GM18502 (cell line): Measurements from ENCODE around the gene DISC1.
A peak's percentile ranks its signal among the peaks of the same experiment; 100 is the strongest.

Source experiments
- ATAC-seq: cut with Tn5 transposase; IDR thresholded peaks from one replicate; pipeline ENCODE4 v1.9.1; 2021; ENCODE audit warnings: mild to moderate bottlenecking; ENCODE audit not compliant: unreplicated experiment, poor library complexity

The DISC1 gene

GRCh38 chr1:231800108-231800507, 173.5 kb downstream of the DISC1 start:
- no peak for ATAC-seq

GRCh38 chr1:231801042-231801585, 174.5 kb downstream of the DISC1 start:
- no peak for ATAC-seq

GRCh38 chr1:231803353-231803752, 176.8 kb downstream of the DISC1 start:
- no peak for ATAC-seq

GRCh38 chr1:231806623-231807495, 180.3 kb downstream of the DISC1 start:
- ATAC-seq, result peak; percentile 96

GRCh38 chr1:231807541-231807940, 181.0 kb downstream of the DISC1 start:
- no peak for ATAC-seq

- no peak for ATAC-seq
These were observed 181.5 kb downstream of the DISC1 start for GRCh38 chr1:231808116-231808515.

DNA sequence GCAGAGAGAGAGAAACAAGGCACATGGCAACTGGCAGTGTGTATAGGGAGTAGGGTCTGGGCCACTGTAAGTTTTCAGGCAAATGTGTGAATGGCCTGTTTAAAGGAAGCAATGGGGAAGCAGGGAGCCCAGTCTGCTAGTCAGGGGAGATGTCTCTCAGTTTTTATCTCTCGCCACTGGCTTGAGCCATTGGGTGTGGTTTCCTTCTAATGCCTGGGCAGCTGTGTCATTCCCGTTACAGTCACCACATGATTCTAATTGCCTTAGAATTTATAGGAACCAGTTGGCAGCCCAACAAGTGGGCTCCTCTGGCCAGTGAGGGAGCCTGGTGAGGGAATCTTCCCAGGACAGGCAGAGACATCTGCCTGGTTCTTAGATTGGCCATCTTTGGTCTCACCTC, 182.4 kb downstream of the DISC1 start:
- no peak for ATAC-seq

DNA sequence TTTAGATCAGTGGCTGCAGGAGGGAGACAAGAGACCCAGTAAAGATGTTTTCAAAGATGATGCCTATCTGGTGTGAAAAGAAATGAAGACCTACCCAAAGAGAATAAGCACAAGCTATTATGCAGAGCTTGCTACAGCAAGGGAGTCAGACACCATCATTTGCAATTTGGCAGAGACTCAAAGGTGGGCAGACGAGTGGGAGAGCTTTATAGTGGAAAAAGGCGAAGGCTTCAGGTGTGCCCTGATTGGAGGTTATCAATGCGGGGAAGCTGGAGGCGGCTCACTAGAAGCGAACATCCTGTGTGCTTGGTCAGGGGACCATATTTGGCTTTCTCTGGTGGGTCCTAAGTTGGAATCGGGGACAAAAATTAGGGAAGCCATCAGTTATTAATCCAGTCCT, 183.8 kb downstream of the DISC1 start:
- ATAC-seq, result no peak

DNA sequence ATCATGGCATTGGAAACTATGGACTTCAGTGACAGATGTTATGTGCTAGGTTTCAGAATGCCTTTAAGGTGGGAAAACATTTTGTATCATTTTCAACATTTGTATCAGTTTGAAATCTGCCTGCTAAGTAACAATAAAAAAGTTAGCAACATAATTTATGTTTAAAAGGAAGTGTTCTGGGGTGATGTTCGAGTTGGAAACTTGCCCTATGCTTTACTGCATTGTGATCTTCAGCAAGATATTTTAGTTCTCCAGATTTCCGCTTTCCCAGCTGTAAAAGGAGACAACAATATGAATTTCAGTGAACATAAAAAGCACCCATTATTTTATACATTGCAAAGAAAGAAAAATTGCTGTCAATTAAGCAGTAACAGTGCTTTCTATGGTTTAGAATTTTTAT, 187.4 kb downstream of the DISC1 start:
- no peak for ATAC-seq

GRCh38 chr1:231814521-231814920, 187.9 kb downstream of the DISC1 start:
- no peak for ATAC-seq

- ATAC-seq, result no peak
These were observed 191.2 kb downstream of the DISC1 start for GRCh38 chr1:231817801-231818200.

DNA sequence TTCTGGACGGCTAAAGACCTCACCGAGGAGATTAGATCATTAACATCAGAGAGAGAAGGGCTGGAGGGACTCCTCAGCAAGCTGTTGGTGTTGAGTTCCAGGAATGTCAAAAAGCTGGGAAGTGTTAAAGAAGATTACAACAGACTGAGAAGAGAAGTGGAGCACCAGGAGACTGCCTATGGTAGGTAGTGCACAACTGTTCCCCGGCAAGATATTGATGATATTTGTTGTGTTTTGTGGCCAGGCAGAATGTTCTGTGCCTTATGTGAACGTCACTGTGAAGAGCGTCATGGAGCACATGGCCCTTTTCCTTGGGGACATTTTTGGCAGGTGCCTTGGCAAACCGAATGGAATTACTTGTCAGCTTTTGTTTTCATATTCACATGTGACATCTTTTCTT, 191.7 kb downstream of the DISC1 start:
- no peak for ATAC-seq

DNA sequence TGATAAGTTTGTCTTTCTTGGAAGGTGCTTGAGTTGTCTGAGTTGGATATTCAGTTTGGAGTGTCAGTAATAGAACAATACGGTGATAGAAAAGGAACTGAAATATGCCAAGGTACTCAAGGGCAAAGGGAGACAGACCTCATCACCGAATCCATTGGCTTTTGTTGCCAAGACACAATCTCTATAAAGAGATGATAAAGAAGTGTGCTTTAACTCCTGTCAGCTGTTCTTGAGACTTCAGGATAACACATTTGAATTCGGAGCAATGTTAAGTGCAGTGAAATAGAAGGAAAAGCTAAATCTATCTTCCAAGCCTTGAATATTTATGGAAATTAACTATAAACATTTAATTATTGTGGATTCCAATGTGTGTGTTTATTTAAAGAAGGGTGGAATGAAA, 194.7 kb downstream of the DISC1 start:
- no peak for ATAC-seq

- no peak for ATAC-seq
These were observed 195.5 kb downstream of the DISC1 start for GRCh38 chr1:231822041-231822440.

DNA sequence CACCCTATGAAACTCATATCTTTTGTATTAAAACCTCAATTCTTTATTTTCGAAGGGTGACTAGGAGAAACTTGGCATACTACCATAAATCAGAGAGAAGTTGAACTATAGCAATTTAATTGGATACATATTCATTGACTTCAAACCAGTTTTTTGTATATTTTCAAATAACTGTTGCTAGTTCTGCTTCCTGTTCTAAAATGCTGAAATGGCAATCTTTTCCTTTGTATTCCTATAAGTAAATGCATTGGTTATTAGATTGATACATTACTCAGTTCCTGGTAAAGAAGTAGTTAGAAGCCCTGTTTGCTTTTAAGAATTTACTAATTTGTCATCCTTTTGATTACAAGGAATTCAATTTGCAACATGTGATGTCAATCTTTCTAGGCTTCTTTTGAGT, 200.0 kb downstream of the DISC1 start:
- no peak for ATAC-seq

DNA sequence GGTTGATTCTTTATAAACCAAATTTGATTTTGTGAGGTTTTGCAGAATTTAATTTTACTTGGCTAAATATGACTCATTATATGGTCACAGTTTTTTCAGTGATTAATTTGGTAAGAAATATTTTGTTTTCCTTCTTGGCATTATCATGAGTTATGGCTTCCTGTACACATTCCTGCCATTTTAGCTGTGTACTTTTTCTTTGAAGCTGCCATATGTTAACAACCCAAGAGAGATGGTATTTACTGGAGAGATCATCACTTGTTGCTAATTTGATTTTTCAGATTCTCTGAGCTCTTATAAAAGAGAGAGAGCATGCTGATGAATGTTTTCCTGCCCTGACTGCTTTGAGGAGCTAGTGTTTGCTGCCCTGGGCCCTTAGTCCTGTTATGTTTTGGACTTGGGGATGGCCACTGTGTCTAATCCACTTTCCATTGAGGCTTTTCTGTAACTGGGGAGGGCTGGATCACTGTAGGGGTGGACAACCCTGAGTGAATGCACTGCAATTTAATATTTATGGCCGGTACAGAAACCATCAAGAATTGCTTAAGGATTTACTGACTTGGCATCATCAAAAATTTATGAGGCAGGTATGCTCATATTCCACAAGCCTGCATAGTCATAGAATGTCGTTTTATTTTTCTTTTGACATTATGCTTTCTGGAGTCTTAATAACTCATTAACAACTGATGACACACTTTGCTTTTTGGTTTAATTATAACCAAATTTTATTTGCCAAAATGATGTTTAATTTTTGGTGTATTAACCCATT, 200.9 kb downstream of the DISC1 start:
- ATAC-seq, result no peak

GRCh38 chr1:231828182-231828920, 201.8 kb downstream of the DISC1 start:
- no peak for ATAC-seq

- no peak for ATAC-seq
These were observed 202.7 kb downstream of the DISC1 start for GRCh38 chr1:231829332-231829731.

- no peak for ATAC-seq
These were observed 209.8 kb downstream of the DISC1 start for GRCh38 chr1:231836227-231836893.

GRCh38 chr1:231838521-231838920, 211.9 kb downstream of the DISC1 start:
- ATAC-seq, result no peak
